K562 (cell line): Measurements from ENCODE around the gene DAW1. TPM values are rescaled to one million over a fixed set of nuclear protein-coding genes. Genes with fewer than 3 reads are reported as not detected.
"Not testable (repeated sequence)": the region's sequence is repeated elsewhere in the genome, so short reads cannot be mapped to it uniquely, and the experiment has no call there.

Experiments
- ATAC-seq: fragments of 200-7000 bp; cut with Tn5 transposase; 3 replicates; pipeline ENCODE4 v1.9.1; 2020; ENCODE audit warnings: moderate library complexity
- BruUV-seq: library from RNA; stranded (reverse); fragments of 400-500 nt; replicated peaks from 2 replicates; lab custom pipeline; 2021; lab: Mats Ljungman, UMichigan
- CTCF ChIA-PET: fragments of 300-600 bp; formaldehyde crosslinking; extraction: SDS; loops from one replicate; lab custom pipeline; 2021; ENCODE audit warnings: low intra/inter-chr PET ratio; lab: Yijun Ruan, JAX
- POLR2A ChIA-PET: fragments of 300-600, 350-650 bp; sonication (Branson Sonifier 250); formaldehyde crosslinking; extraction: SDS; loops from one replicate; lab custom pipeline; 2021; ENCODE audit warnings: antibody characterized with exemption, inconsistent platforms; lab: Yijun Ruan, JAX
- DNase-seq, 4 experiments: peaks; one replicate each; pipeline versions ENCODE4 v3.0.0 to v3.0.0-alpha.2; 2011 to 2018; ENCODE audit warnings: low spot score in 3 of 4, mixed read lengths in 3 of 4; ENCODE audit errors: extremely low read depth in 1 of 4
- FAIRE-seq: peaks from 2 replicates; lab custom pipeline; 2011; peaks lifted over from hg19 to GRCh38; lab: Jason Lieb, UNC
- H2AFZ ChIP-seq: 2 replicates; pipeline ENCODE4 v1.6.0; 2011; ENCODE audit warnings: low read depth, low read length, control low read depth, inconsistent platforms
- H3K27ac ChIP-seq: fragments of 200-600 bp; 3 replicates; pipeline ENCODE4 v1.8.0; 2011; ENCODE audit warnings: low read depth, mild to moderate bottlenecking, control low read depth, inconsistent platforms, low read length, moderate library complexity, mixed read lengths; ENCODE audit errors: extremely low read depth
- H3K27me3 ChIP-seq, 2 experiments: fragments of 300-600 bp in 1 of 2; 2 replicates in 1 of 2; 3 replicates in 1 of 2; pipeline versions ENCODE4 v1.6.0 to v1.8.0; 2011; ENCODE audit warnings: inconsistent platforms in 2 of 2, low read length in 2 of 2, mild to moderate bottlenecking in 1 of 2, mixed read lengths in 1 of 2, moderate library complexity in 1 of 2; ENCODE audit not compliant: control insufficient read depth in 2 of 2, insufficient read depth in 2 of 2
- H3K36me3 ChIP-seq: fragments of 300-600 bp; 3 replicates; pipeline ENCODE4 v1.8.0; 2011; ENCODE audit warnings: mild to moderate bottlenecking, low read length, inconsistent platforms; ENCODE audit not compliant: control insufficient read depth, insufficient read depth
- H3K4me1 ChIP-seq, 2 experiments: fragments of 200-600 bp in 1 of 2; replicated peaks in 1 of 2; 2 replicates in 1 of 2; 3 replicates in 1 of 2; pipeline versions ENCODE4 v1.5.1 to v1.8.0; 2011; ENCODE audit warnings: inconsistent platforms in 2 of 2, low read length in 2 of 2, mild to moderate bottlenecking in 1 of 2, mixed read lengths in 1 of 2, moderate library complexity in 1 of 2; ENCODE audit not compliant: control insufficient read depth in 2 of 2, insufficient read depth in 2 of 2
- H3K4me2 ChIP-seq: 2 replicates; pipeline ENCODE4 v1.6.1; 2011; ENCODE audit warnings: low read length, control low read depth, inconsistent platforms, mixed read lengths; ENCODE audit not compliant: insufficient read depth
- H3K4me3 ChIP-seq: fragments of 200-600 bp; sonication (generic), shearing (Covaris generic); 2 replicates; pipeline ENCODE4 v1.5.1; 2016; ENCODE audit warnings: control low read depth, inconsistent platforms
- H3K79me2 ChIP-seq: fragments of 200-600 bp; 3 replicates; pipeline ENCODE4 v1.8.0; 2011; ENCODE audit warnings: low read length, inconsistent platforms; ENCODE audit not compliant: control insufficient read depth, insufficient read depth
- H3K9ac ChIP-seq, 2 experiments: 2 replicates each; pipeline versions ENCODE4 v1.6.0 to v1.6.1; 2011; ENCODE audit warnings: low read depth in 2 of 2, low read length in 2 of 2, control low read depth in 1 of 2, inconsistent platforms in 1 of 2, mild to moderate bottlenecking in 1 of 2, mixed read lengths in 1 of 2; ENCODE audit not compliant: insufficient read depth in 1 of 2
- H3K9me1 ChIP-seq: one replicate; pipeline ENCODE4 v1.6.0; 2011; ENCODE audit warnings: inconsistent platforms, mild to moderate bottlenecking, low read length, moderate library complexity; ENCODE audit not compliant: control insufficient read depth, insufficient read depth
- H3K9me3 ChIP-seq: replicated peaks from 2 replicates; pipeline ENCODE4 v1.5.1; 2011; ENCODE audit warnings: low read depth, low read length, inconsistent platforms; ENCODE audit not compliant: control insufficient read depth, insufficient read depth
- H4K20me1 ChIP-seq: replicated peaks from 2 replicates; pipeline ENCODE4 v1.6.1; 2011; ENCODE audit warnings: low read length, inconsistent platforms, mixed read lengths; ENCODE audit not compliant: control insufficient read depth, insufficient read depth
- ADNP ChIP-seq: fragments of 200-800 bp; sonication (Bioruptor generic); IDR thresholded peaks from 2 replicates; pipeline ENCODE4 v1.6.1; 2016; ENCODE audit warnings: missing genetic modification characterization, missing compliant biosample characterization
- MCM7 ChIP-seq, 2 experiments: fragments of 450-650 bp; IDR thresholded peaks; 2 replicates each; pipeline ENCODE4 v1.6.1; 2016 to 2018
- STAT5B ChIP-seq: fragments of 250-450 bp; sonication (Bioruptor Pico); IDR thresholded peaks from 2 replicates; pipeline ENCODE4 v1.8.0; 2021; ENCODE audit warnings: mild to moderate bottlenecking, inconsistent platforms
- ZNF589 ChIP-seq: fragments of 200-800 bp; sonication (Bioruptor generic); IDR thresholded peaks from 2 replicates; pipeline ENCODE4 v1.6.1; 2016; ENCODE audit warnings: low read depth, missing genetic modification characterization, missing compliant biosample characterization
- WGBS: fragments of 100-300 bp; shearing (Covaris generic); methylation state at CpG from one replicate; pipeline ENCODE4 v1.1.6; 2016; ENCODE audit warnings: low coverage, mixed read lengths; ENCODE audit not compliant: insufficient coverage; ENCODE audit errors: missing lambda C conversion rate; 5-methylcytosine and 5-hydroxymethylcytosine counted together
- in situ Hi-C: fragments of 300-500 bp; cut with MboI; formaldehyde crosslinking; loops from 4 replicates; pipeline ENCODE4 v1.15.0; 2018; ENCODE audit warnings: inconsistent platforms, mixed read lengths
- intact Hi-C: fragments of 100-400 bp; cut with micrococcal nuclease; formaldehyde crosslinking; loops from 2 replicates; pipeline ENCODE4 v1.14.2; 2022
- polyA plus RNA-seq, 8 experiments: library from polyadenylated mRNA; depleted of rRNA in 4 of 8; stranded (reverse) in 5 of 8; unstranded in 3 of 8; fragments of >200 nt; fragmentation: Nextera tagmentation in 2 of 8; fragmentation: Illumina TruSeq in 1 of 8; extraction: Ambion mirVana in 2 of 8; extraction: Trizol in 1 of 8; gene quantifications; 2 replicates each; pipeline versions ENCODE4 v1.2.1 to v1.2.3, GENCODE V29; 2011 to 2014; ENCODE audit warnings: inconsistent platforms in 1 of 8, missing spikeins in 1 of 8
- total RNA-seq, 7 experiments: library from RNA; depleted of rRNA in 6 of 7; stranded (reverse); fragments of >200 nt in 6 of 7; fragmentation: Illumina TruSeq in 2 of 7; extraction: Trizol in 2 of 7; gene quantifications; 2 replicates each; pipeline versions ENCODE4 v1.2.1 to v1.2.3, GENCODE V29; 2011 to 2021; ENCODE audit warnings: low replicate concordance in 1 of 7
- TF ChIP-seq, protein P1 (sequence below): fragments of 450-650 bp; conservative IDR thresholded peaks from 2 replicates; pipeline ENCODE4 v1.6.1; 2016; ENCODE audit warnings: missing genetic modification characterization, low read depth, mild to moderate bottlenecking, control low read depth, missing compliant biosample characterization

Gene DAW1
- total and polyA plus RNA-seq, 9 of the 15 experiments (the other 6 are each of a cell fraction or from before 2014, with no cell fraction given), result not detected

DNA sequence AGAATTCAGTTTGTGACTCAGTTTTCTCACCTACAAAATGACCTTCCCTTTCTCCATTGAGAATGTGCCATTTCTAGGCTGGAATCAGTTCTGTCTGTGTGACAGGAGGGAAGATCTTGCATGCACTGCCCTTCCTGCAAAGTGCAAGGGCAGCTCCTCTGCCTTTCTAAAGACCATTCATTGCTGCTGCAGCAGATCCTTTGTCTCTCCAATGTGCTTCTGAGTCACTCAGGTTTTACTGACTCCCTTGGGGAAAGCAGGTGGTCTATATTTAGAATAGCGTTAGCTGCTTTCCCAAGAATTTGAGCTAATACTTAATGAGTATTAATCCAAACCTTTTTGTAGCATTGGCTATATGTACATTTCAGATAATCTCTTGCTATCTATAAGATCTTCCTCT lies 62.5 kb downstream of the DAW1 start:
- FAIRE-seq (no peak), DNase-seq (no peak)
- Histone ChIP-seq H3K79me2 (no peaks in the 10 kb centered on the region), H3K9me1 (no peaks in the 10 kb centered on the region), H3K9me3 (no peaks in the 10 kb centered on the region), H2AFZ (no peak overlapping the region), H3K4me1 (no peaks in the 10 kb centered on the region), H3K27me3 (no peaks in the 10 kb centered on the region), H3K36me3 (no peaks in the 10 kb centered on the region), H3K27ac (no peak overlapping the region), H4K20me1 (no peaks in the 10 kb centered on the region), H3K4me3 (no peak overlapping the region), H3K4me2 (no peak overlapping the region), H3K9ac (no peak overlapping the region)
- intact Hi-C loops, result no loop called here
- no TSS peak for BruUV-seq
- WGBS, result 9% methylated on average over 1 of the region's 1 CpG
- no peak for TF ChIP-seq STAT5B (CRISPR knock-in tag)
- TF ChIP-seq ZNF589, result no peak
- TF ChIP-seq MCM7 (IDR thresholded peaks at IDR 0.05), result no peak
- TF ChIP-seq ADNP (tag), result no peak
- TF ChIP-seq, protein P1, sequence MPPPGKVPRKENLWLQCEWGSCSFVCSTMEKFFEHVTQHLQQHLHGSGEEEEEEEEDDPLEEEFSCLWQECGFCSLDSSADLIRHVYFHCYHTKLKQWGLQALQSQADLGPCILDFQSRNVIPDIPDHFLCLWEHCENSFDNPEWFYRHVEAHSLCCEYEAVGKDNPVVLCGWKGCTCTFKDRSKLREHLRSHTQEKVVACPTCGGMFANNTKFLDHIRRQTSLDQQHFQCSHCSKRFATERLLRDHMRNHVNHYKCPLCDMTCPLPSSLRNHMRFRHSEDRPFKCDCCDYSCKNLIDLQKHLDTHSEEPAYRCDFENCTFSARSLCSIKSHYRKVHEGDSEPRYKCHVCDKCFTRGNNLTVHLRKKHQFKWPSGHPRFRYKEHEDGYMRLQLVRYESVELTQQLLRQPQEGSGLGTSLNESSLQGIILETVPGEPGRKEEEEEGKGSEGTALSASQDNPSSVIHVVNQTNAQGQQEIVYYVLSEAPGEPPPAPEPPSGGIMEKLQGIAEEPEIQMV, result no peak
- TF ChIP-seq, all 486 proteins: peak for 0
- ATAC-seq, result no peak
- in situ Hi-C loops, result no loop called here
- ChIA-PET POLR2A (interaction anchor here (0.7 kb wide), 1 partner anchor 1708 kb away, joined by 3 read pairs; no protein-coding TSS in a partner anchor), CTCF (interaction anchor here (0.6 kb wide), 1 partner anchor 140 kb away, joined by 4 read pairs; no protein-coding TSS in a partner anchor)

DNA sequence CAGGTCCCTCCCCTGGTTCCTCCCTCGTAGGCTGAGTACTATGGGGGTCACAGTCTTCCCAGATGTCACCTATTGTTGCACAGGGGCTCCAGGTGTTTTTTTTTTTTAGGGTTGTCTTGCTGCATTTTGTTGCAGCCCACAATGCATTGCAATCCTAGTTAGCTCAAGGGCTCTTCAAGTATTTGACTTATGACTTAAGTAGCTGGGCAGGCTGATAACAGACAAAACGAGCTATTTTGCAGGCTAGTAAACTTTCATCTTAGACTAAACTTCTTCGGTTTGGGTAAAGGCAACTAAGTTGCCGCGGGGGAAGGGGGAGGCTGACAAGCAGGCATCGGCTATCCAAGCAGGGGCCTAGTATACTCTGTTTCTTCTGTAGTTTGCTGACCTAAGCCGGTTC lies 64.8 kb downstream of the DAW1 start:
- H3K9ac ChIP-seq, H3K27ac ChIP-seq, BruUV-seq, H3K4me3 ChIP-seq, FAIRE-seq, DNase-seq, H3K9me3 ChIP-seq, ATAC-seq, in situ Hi-C loops, H3K36me3 ChIP-seq, H4K20me1 ChIP-seq, intact Hi-C loops, H2AFZ ChIP-seq, H3K4me1 ChIP-seq, H3K9me1 ChIP-seq, CTCF ChIA-PET, H3K4me2 ChIP-seq, POLR2A ChIA-PET, H3K79me2 ChIP-seq, H3K27me3 ChIP-seq: not testable (repeated sequence)
- WGBS, result 2% methylated on average over 7 of the region's 7 CpGs
